Type B pancreatic cell (in vitro differentiated cells): ENCODE results near the gene CCDC146. TPM values are rescaled to one million over a fixed set of nuclear protein-coding genes. Genes with fewer than 3 reads are reported as not detected.

Experiments used
- DNase-seq: peaks from one replicate; pipeline ENCODE4 v3.0.0; 2021; ENCODE audit warnings: mixed read lengths; ENCODE audit not compliant: unreplicated experiment; ENCODE audit errors: extremely low spot score
- H3K27ac Mint-ChIP-seq: 2 replicates; pipeline ENCODE4 v1.8.0; 2021; ENCODE audit warnings: mild to moderate bottlenecking, mixed read lengths
- H3K27me3 Mint-ChIP-seq: 2 replicates; pipeline ENCODE4 v1.8.0; 2021; ENCODE audit warnings: mixed read lengths
- H3K36me3 Mint-ChIP-seq: 2 replicates; pipeline ENCODE4 v1.8.0; 2021; ENCODE audit warnings: mixed read lengths
- H3K4me1 Mint-ChIP-seq: one replicate; pipeline ENCODE4 v1.8.0; 2021; ENCODE audit warnings: mixed read lengths; ENCODE audit not compliant: unreplicated experiment
- H3K4me3 Mint-ChIP-seq: 2 replicates; pipeline ENCODE4 v1.8.0; 2021; ENCODE audit warnings: mild to moderate bottlenecking, mixed read lengths
- H3K9me3 Mint-ChIP-seq: 2 replicates; pipeline ENCODE4 v1.8.0; 2021; ENCODE audit warnings: mixed read lengths
- CTCF ChIP-seq: fragments of 200-600 bp; sonication (generic); conservative IDR thresholded peaks from 2 replicates; pipeline ENCODE4 v1.5.0; 2021; ENCODE audit warnings: antibody characterized with exemption, mild to moderate bottlenecking
- total RNA-seq: library from RNA; stranded (reverse); gene quantifications from 2 replicates; pipeline ENCODE4 v1.2.1, GENCODE V29; 2021; ENCODE audit warnings: low replicate concordance

The CCDC146 gene
- total RNA-seq, 1 donor from 2014 or later = 15.3 TPM

DNA sequence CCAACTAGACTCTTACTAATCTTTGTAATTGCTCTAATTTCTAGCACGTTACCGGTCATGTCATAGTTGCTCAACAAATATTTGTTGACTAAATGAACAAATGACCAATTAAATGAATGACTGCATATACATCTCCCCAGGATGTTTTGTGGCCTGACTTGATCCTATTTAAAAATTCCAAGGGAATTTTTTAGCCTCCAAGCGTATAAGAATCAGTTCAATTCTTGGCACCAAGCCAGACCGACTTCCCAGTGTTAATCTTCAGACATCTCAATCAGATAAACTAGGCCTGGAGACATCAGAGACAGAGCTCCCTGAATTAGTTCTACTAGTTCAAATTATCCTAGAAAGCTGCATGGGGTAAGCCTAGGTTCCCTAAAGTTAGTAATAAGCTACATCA is 197.7 kb downstream of the CCDC146 start:
- no peak for TF ChIP-seq CTCF
- Mint-ChIP-seq H3K36me3 (peaks cover 7% of the 10 kb centered on the region), H3K4me1 (peaks cover 18% of the 10 kb centered on the region), H3K4me3 (no peak overlapping the region), H3K9me3 (no peaks in the 10 kb centered on the region), H3K27ac (no peak overlapping the region), H3K27me3 (no peaks in the 10 kb centered on the region)
- no peak for DNase-seq

DNA sequence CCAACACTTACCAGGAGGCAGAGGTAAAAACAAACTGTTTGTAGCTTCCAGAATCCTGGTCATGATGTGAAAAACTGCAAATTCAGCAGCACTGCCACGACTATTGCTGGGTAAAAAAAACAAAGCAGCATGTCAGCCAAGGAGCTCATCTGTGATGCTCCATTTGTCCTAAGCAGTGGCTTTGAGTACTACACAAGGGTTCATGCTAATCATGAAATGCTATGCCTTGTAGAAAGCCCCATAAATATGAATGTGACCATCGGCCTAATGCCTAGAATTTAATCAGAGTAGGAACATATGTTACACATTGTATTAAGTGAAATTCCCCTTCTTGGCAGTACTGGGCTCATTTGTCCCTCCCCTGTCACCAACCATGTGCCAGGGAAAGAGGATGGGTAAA is 198.3 kb downstream of the CCDC146 start:
- Mint-ChIP-seq H3K36me3 (peaks cover 7% of the 10 kb centered on the region), H3K27ac (no peak overlapping the region), H3K4me3 (no peak overlapping the region), H3K4me1 (peaks cover 18% of the 10 kb centered on the region), H3K27me3 (no peaks in the 10 kb centered on the region), H3K9me3 (no peaks in the 10 kb centered on the region)
- DNase-seq = no peak
- no peak for TF ChIP-seq CTCF

GRCh38 chr7:77321300-77321699 is 198.9 kb downstream of the CCDC146 start:
- Mint-ChIP-seq H3K36me3 (peaks cover 7% of the 10 kb centered on the region), H3K4me1 (peaks cover 18% of the 10 kb centered on the region)

DNA sequence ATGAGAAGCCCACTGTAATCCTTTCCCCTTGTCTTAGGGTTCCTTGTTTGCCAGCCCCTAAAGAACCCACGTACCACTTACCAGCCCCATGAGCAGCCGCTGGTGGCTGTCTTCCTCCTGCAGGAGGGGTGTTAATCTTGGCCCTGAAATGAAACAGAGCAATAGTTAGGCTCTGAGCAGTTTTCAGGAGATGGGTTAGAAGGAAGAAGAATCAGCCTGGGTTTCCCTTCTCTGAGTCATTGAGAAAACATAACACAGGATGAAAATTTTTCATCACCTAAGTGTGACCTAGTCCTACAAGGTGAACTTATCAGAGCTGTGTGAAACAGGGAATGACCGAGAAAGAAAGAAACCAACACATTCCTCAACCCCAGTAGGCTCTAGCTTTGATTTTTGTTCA is 203.7 kb downstream of the CCDC146 start:
- peaks cover 10% of the 10 kb centered on the region for H3K4me1 Mint-ChIP-seq
- H3K36me3 Mint-ChIP-seq = no peaks in the 10 kb centered on the region
- H3K27ac Mint-ChIP-seq = no peak overlapping the region
- no peaks in the 10 kb centered on the region for H3K9me3 Mint-ChIP-seq
- no peak for DNase-seq
- TF ChIP-seq CTCF = no peak
- no peak overlapping the region for H3K4me3 Mint-ChIP-seq
- no peaks in the 10 kb centered on the region for H3K27me3 Mint-ChIP-seq

More at GRCh38 chr7:77321300-77321699, 198.9 kb downstream of the CCDC146 start:
- no peak for DNase-seq
- Mint-ChIP-seq H3K4me3 (no peak overlapping the region), H3K27ac (no peak overlapping the region), H3K27me3 (no peaks in the 10 kb centered on the region), H3K9me3 (no peaks in the 10 kb centered on the region)
- TF ChIP-seq CTCF = no peak

DNA sequence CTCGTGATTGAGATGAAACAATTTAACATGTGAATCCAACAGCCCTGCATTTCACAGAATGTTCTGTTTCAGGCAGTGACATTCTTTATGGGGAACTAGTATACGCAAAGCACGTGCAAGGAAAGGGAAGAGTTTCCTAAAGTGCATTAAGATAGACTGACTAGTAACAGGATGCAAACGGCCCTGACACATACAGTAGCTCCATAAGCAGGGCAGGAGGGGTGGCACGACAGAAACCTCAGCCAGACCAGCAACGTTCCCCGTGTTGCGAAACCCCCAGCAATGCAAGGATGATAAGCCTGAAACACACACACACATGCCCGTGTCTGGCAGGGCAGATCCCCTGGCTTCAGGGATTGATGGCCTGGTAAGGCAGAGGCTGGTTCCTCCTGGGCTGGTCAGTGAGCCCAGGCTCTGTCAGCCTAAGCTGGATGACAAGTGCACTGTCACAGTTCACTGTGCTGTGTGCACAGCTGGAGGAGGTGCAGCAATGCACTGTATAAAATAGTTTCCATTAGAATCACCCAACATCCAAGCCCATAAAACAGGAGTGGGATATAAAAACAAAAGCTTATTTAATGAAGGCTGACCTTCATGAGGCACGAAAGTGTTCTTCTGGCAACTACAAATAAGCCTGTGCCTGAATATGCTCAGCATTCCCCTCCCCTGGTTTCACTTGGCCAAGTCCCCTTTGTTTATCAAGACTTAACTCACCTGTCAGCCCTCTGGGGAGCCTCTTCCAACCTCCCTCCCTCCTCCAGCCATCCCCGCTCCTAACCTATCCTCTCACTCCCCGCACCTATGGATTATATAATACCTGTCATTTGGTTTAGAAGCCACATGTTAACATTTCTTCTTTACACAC is 204.9 kb downstream of the CCDC146 start:
- Mint-ChIP-seq H3K4me3 (no peak overlapping the region), H3K27ac (no peak overlapping the region), H3K36me3 (no peaks in the 10 kb centered on the region), H3K4me1 (peaks cover 5% of the 10 kb centered on the region), H3K9me3 (no peaks in the 10 kb centered on the region), H3K27me3 (no peaks in the 10 kb centered on the region)
- DNase-seq = no peak
- TF ChIP-seq CTCF = no peak
